ENCODE measurements around the gene RCOR1. TPM values are rescaled to one million over a fixed set of nuclear protein-coding genes. Genes with fewer than 3 reads are reported as not detected.
A peak's percentile ranks its signal among the peaks of the same experiment; 100 is the strongest.

RCOR1 gene
- 27.0 and 30.2 TPM in 2 replicates for total RNA-seq
- polyA plus RNA-seq: 9.9 and 12.2 TPM in 2 replicates

- Histone ChIP-seq H3K4me1 (ENCODE audit: insufficient read depth) (peaks cover 19% of the 10 kb centered on the region), H3K79me2 (peaks cover 42% of the 10 kb centered on the region), H3K4me3 (peak within 1 kb of the TSS; percentile 93), H3K27me3 (no peaks in the 10 kb centered on the region), H3K36me3 (replicated peaks; ENCODE audit: insufficient read depth, low read depth) (no peaks in the 10 kb centered on the region), H2AFZ (peak within 1 kb of the TSS; percentile 89), H4K20me1 (ENCODE audit: insufficient read depth, poor library complexity, severe bottlenecking) (peaks cover 28% of the 10 kb centered on the region), H3K9me3 (ENCODE audit: low read depth) (no peaks in the 10 kb centered on the region), H3K4me2 (peak within 1 kb of the TSS; percentile 95), H3K9me2 (replicated peaks; ENCODE audit: insufficient read depth) (no peaks in the 10 kb centered on the region), H3K27ac (peak within 1 kb of the TSS; percentile 100)
- peak; percentile 99 for DNase-seq (ENCODE audit: low spot score)
- 1% methylated on average over 18 of the region's 96 CpGs for WGBS (ENCODE audit: low lambda C conversion rate, missing lambda C conversion rate)
- TF ChIP-seq, protein P1, sequence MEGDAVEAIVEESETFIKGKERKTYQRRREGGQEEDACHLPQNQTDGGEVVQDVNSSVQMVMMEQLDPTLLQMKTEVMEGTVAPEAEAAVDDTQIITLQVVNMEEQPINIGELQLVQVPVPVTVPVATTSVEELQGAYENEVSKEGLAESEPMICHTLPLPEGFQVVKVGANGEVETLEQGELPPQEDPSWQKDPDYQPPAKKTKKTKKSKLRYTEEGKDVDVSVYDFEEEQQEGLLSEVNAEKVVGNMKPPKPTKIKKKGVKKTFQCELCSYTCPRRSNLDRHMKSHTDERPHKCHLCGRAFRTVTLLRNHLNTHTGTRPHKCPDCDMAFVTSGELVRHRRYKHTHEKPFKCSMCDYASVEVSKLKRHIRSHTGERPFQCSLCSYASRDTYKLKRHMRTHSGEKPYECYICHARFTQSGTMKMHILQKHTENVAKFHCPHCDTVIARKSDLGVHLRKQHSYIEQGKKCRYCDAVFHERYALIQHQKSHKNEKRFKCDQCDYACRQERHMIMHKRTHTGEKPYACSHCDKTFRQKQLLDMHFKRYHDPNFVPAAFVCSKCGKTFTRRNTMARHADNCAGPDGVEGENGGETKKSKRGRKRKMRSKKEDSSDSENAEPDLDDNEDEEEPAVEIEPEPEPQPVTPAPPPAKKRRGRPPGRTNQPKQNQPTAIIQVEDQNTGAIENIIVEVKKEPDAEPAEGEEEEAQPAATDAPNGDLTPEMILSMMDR (IDR thresholded peaks at IDR 0.05; ENCODE audit: poor library complexity): no peak
- TF ChIP-seq EZH2 (IDR thresholded peaks at IDR 0.05; ENCODE audit: borderline replicate concordance) (no peak), EZH2phosphoT487 (IDR thresholded peaks at IDR 0.05; ENCODE audit: low read depth, severe bottlenecking, unreplicated experiment) (no peak)
Observed at GRCh38 chr14:102591944-102592762, at the start of gene RCOR1. RCOR1 (plus strand) TSS chr14:102592649; CDS start chr14:102592887, 238 bp downstream.

DNA sequence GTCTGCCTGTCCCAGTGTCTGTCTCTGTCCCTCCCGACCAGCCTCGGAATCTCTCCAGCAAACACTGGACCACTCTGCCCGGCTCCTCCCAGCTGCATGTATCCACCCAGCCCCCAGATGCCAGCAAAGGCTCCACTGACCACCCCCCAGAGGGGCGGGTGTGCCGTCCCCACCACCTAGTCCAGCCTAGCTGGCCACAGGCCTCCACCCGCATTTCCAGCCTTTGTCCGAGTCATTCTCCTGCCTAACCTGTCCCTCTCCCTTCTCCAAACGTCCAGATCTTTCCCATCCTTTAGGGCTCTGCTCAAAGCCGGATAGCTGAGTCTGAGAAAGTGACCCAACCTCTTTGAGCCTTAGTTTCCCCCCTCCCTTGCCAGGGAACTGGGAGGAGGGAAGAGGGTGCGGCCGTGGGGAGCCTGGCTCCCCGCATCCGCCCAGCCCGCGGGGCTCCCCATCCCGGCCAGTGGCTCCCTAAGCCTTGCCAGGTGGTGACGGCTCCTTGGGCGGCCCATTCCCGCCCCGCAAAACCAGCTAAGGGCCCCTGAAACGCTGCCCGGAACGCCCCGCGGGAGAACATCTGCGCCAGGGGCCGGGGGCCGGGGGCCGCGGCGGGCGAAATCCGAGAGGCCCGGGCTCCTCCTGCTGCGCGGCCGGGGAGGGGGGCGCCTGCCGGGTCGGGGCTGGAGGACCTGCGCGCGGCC lies 48.3 kb upstream of the RCOR1 start:
- no peak overlapping the region for H3K4me3 ChIP-seq
- H4K20me1 ChIP-seq (ENCODE audit: insufficient read depth, poor library complexity, severe bottlenecking): no peaks in the 10 kb centered on the region
- H2AFZ ChIP-seq: no peak overlapping the region
- peak overlapping the region; percentile 97 for H3K27ac ChIP-seq
- H3K36me3 ChIP-seq (replicated peaks; ENCODE audit: insufficient read depth, low read depth): no peaks in the 10 kb centered on the region
- no peak for TF ChIP-seq EZH2 (IDR thresholded peaks at IDR 0.05; ENCODE audit: borderline replicate concordance)
- no peak for TF ChIP-seq EZH2phosphoT487 (IDR thresholded peaks at IDR 0.05; ENCODE audit: low read depth, severe bottlenecking, unreplicated experiment)
- TF ChIP-seq, protein P1 (IDR thresholded peaks at IDR 0.05; ENCODE audit: poor library complexity): no peak
- 34% methylated on average over 22 of the region's 43 CpGs for WGBS (ENCODE audit: low lambda C conversion rate, missing lambda C conversion rate)
- no peaks in the 10 kb centered on the region for H3K9me2 ChIP-seq (replicated peaks; ENCODE audit: insufficient read depth)
- H3K4me1 ChIP-seq (ENCODE audit: insufficient read depth): peaks cover 57% of the 10 kb centered on the region
- no peaks in the 10 kb centered on the region for H3K9me3 ChIP-seq (ENCODE audit: low read depth)
- peaks cover 3% of the 10 kb centered on the region for H3K79me2 ChIP-seq
- H3K27me3 ChIP-seq: no peaks in the 10 kb centered on the region
- DNase-seq (ENCODE audit: low spot score): peak; percentile 18
- H3K4me2 ChIP-seq: peak overlapping the region; percentile 73

DNA sequence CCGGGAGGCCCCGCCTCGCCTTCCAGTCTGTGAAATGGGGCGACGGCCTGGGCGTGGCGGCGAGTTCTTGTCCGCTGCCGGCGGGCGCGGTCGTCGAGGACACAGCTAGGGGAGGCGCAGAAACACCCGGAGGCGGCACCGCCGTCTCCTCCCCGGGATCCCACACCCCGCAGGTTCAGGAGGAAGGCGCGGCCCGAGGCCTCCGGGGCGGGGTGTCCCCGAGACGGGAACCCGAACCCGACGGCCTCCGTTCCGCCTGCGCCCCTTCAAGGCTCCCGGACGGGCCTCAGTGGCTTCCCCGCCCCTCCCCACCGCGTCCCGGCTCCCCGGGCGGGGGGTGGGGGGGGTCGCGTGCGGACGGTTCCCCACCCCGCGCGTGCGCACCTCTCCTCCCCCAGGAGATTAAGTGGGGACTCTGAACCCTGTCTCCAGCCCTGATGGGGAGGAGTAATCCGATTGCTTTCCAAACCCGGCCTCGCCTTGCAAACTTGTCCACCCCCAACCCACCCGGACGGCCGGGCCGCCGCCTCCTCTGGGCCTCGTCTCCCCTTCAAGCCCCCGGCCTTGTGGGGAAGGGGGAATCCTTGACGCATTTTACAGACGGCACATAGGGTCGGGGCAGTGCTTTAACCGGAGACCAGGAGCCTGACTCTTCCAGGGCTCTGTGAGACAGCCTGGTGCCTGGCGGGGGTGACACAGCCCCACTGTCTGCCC lies 47.5 kb upstream of the RCOR1 start:
- no peak overlapping the region for H3K4me3 ChIP-seq
- peak overlapping the region; percentile 41 for H2AFZ ChIP-seq
- TF ChIP-seq EZH2phosphoT487 (IDR thresholded peaks at IDR 0.05; ENCODE audit: low read depth, severe bottlenecking, unreplicated experiment) (no peak), EZH2 (IDR thresholded peaks at IDR 0.05; ENCODE audit: borderline replicate concordance) (no peak)
- TF ChIP-seq, protein P1 (IDR thresholded peaks at IDR 0.05; ENCODE audit: poor library complexity): no peak
- H3K4me1 ChIP-seq (ENCODE audit: insufficient read depth): peaks cover 51% of the 10 kb centered on the region
- H3K4me2 ChIP-seq: peak overlapping the region; percentile 73
- H3K36me3 ChIP-seq (replicated peaks; ENCODE audit: insufficient read depth, low read depth): no peaks in the 10 kb centered on the region
- H3K9me2 ChIP-seq (replicated peaks; ENCODE audit: insufficient read depth): no peaks in the 10 kb centered on the region
- peaks cover 3% of the 10 kb centered on the region for H3K79me2 ChIP-seq
- WGBS (ENCODE audit: low lambda C conversion rate, missing lambda C conversion rate): 14% methylated on average over 28 of the region's 66 CpGs
- DNase-seq (ENCODE audit: low spot score): peak; percentile 82
- no peaks in the 10 kb centered on the region for H3K27me3 ChIP-seq
- H3K27ac ChIP-seq: peak overlapping the region; percentile 97
- H4K20me1 ChIP-seq (ENCODE audit: insufficient read depth, poor library complexity, severe bottlenecking): no peaks in the 10 kb centered on the region
- no peaks in the 10 kb centered on the region for H3K9me3 ChIP-seq (ENCODE audit: low read depth)

All from hepatocyte (in vitro differentiated cells).